HG03442 (cell line): ENCODE measurements around the gene DPEP2NB.
A peak's percentile ranks its signal among the peaks of the same experiment; 100 is the strongest.
"Not testable (repeated sequence)": the region's sequence is repeated elsewhere in the genome, so short reads cannot be mapped to it uniquely, and the experiment has no call there.

Experiments
- ATAC-seq: cut with Tn5 transposase; IDR thresholded peaks from one replicate; pipeline ENCODE4 v1.9.1; 2021; ENCODE audit warnings: mild to moderate bottlenecking, moderate library complexity; ENCODE audit not compliant: unreplicated experiment

DPEP2NB gene

DNA sequence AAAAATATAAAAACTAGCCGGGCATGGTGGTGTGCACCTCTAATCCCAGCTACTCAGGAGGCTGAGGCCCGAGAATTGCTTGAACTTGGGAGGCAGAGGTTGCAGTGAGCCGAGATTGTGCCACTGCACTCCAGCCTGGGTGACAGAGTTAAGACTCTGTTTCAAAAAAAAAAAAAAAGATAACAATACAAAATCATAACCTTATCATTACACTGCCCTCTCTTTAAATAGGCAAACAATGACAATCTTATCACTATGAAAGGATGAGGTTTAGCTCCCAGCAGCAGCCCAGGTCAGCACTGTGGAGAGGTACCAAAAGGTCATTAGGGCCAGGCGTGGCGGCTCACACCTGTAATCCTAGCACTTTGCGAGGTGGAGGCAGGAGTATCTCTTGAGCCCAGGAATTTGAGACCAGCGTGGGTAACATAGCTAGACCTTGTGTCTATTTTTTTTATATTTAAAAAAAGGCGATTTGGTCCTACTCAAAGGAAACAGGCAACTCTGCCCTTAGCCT, 3.5 kb upstream of the DPEP2NB start:
- no peak for ATAC-seq

DNA sequence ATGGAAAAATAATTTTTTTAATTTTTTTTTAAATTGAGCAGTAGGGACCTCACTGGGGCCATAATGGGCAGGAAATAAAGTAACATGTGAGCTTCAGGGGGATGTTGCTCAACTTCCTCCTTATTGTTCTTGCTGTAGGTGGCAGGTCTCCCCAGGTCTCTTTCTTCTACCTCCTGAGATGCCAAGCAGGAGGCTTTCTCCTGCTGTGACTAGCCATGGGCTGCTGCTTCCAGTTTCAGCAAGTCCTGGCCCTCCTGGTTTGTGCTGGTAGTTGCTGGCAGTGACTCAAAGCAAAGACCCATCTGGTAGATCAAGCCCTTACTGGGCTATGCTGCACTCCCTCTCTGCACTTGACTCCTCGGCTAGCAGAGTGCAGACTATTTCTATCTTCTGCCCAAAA, 2.3 kb downstream of the DPEP2NB start:
- no peak for ATAC-seq

DNA sequence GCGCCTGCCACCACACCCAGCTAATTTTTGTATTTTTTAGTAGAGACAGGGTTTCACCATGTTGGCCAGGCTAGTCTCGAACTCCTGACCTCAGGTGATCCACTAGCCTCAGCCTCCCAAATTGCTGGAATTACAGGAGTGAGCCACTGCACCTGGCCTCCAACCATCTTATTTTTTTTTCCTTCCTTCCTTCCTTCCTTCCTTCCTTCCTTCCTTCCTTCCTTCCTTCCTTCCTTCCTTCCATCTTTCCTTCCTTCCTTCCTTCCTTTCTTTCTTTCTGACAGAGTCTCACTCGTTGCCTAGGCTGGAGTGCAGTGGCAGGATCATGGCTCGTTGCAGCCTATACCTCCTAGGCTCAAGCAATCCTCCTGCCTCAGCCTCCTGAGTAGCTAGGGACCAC, 5.8 kb downstream of the DPEP2NB start:
- ATAC-seq = not testable (repeated sequence)

DNA sequence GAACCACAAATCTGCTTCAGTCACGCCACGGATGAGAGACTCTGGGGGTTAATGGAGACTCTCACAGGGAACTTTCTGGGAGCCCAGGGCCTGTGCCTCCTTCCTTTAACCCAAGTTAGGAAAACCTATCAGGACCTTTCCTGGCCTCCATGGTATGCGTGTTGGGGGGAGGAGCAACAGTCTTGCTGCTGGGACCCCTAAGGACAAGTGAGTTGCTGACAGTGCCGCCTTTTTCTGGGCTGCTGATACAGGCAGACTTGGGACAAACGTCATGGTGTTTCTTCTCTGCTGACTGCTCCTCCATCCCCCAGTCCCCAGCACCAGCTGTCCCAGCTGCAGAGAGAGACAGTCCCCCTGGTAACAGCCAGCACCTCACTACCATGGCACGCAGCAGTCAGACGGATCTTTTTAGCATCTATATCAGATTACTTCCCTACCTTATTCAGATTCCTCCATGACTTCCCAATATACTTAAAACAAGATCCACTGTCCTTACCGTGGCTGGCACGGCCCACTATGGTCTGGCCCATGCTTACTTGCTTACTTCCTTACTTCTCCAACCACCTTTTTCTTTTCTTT, 6.5 kb downstream of the DPEP2NB start:
- ATAC-seq = no peak

DNA sequence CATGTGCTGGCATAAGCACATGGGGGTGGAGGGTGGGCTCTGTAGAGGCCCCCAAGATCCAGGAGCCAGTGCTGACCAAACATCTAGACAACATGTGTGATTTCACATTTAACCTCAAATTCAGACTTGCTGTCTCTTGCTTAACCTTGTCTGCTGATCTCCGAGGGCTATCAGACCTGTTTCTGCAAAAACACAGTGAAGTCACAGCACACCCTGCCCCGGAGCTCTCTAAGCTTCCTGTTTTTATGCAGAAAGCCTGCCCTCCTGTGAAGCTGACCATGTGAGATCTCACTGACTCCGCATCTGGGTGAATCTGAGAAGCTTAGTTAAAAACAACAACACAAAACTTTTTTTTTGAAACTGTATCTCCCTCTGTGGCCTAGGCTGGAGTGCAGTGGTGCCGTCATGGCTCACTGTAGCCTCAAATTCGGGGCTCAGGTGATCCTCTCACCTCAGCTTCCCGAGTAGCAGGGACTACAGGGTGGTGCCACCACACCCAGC, 9.9 kb downstream of the DPEP2NB start:
- no peak for ATAC-seq

DNA sequence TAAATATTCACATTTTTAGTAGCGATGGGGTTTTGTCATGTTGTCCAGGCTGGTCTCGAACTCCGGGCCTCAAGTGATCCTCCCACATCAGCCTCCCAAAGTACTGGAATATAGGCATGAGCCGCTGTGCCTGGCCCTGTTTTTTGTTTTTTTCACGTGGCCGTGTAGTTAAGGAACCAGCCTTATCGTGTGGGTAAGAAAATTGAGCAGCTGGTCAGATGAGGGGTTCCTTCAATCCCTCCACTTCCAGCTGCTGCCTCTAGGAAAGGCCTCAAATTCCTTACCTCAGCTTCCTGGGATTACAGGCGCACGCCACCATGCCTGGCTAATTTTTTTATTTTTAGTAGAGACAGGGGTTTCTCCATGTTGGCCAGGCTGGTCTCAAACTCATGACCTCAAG, 10.5 kb downstream of the DPEP2NB start:
- ATAC-seq = no peak

DNA sequence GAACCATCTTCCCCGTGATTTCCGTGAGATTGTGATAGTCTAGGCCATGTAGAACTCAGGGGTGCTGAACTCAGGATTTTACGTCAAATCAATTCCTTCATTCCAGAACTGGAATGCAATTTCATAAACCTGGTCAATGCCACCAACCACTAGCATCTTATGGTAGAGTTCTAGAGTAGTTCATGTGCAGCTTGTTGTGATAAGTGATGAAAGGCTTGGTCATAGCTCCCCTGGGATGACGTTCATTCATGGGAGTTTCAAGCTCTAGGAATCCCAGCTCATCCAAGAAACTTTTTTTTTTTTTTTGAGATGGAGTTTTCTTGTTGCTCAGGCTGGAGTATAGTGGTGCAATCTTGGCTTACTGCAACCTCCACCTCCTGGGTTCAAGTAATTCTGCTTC, 12.7 kb downstream of the DPEP2NB start:
- no peak for ATAC-seq

DNA sequence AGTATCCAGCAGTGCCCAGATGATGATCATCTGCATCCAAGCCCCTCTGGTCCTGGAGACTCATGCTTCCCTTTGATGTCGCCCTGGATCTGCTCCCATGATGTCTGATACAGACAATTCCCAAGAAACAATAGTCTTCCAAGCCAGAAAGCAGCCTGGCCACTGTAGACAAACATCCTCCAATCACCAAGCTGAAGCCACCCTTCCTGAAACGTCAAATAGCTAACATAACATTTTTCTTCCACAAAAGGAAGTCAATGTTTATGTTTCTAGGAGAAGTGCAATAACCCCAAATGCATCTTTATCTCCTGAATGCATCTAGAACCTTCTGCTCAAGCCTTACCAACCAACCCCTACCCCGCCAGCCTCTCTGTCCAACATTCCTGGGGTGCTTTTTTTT, 15.3 kb downstream of the DPEP2NB start:
- no peak for ATAC-seq

DNA sequence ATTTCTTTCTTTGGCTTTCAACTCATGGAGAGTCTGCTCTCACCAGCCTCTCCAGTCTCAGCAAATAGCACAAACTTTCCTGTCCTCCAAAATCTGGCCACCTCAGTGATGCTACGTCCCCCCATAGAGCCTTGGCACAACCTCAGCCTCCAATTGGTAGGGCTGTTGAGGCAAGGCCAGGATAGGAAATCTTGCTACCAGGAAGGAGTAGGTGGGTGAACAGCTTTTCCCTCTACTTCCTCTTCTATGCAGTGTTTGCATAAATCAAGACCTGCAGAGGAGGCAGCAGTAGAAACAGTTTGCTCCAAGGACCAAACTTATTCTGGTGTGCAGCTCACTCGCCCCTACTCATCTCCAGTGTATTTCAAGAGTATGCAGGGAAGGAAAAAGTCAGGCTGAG, 15.7 kb downstream of the DPEP2NB start:
- no peak for ATAC-seq

DNA sequence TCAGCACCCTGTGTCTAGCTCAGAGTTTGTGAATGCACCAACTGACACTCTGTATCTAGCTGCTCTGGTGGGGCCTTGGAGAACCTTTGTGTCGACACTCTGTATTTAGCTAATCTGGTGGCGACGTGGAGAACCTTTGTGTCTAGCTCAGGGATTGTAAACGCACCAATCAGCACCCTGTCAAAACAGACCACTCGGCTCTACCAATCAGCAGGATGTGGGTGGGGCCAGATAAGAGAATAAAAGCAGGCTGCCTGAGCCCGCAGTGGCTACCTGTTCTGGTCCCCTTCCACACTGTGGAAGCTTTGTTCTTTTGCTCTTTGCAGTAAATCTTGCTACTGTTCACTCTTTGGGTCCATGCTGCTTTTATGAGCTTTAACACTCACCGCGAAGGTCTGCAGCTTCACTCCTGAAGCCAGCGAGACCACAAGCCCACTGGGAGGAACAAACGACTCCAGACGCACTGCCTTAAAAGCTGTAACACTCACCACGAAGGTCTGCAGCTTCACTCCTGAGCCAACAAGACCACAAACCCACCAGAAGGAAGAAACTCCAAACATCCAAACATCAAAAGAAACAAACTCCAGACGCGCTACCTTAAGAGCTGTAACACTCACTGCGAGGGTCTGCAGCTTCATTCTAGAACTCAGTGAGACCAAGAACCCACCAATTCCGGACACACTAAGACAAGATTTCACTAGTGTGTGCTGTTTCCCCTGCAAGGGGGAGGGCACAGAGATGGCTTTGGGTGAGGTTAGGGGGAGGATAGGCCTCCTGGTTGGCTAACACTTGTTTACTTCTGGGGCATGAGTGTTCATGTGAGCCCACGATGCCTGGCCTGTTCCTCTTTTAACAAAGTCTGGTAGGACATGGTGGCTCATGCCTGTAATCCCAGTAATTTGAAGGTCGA, 16.7 kb downstream of the DPEP2NB start, which contains the start of gene DPEP2:
Gene DPEP2, minus strand, starts transcription at position 706 of the 910 bp plus-strand sequence. CDS start 6,272 bp downstream, outside the sequence.
- ATAC-seq = not testable (repeated sequence)

DNA sequence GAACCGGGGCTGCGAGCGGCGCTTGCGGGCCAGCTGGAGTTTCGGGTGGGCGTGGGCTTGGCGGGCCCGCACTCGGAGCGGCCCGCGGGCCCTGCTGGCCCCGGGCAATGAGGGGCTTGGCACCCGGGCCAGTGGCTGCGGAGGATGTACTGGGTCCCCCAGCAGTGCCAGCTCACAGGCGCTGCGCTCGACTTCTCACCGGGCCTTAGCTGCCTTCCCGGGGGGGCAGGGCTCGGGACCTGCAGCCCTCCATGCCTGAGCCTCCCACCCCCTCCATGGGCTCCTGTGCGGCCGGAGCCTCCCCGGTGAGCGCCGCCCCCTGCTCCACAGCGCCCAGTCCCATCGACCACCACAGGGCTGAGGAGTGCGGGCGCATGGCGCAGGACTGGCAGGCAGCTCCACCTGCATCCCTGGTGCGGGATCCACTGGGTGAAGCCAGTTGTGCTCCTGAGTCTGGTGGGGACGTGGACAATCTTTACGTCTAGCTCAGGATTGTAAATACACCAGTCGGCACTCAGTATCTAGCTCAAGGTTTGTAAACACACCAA, 17.4 kb downstream of the DPEP2NB start:
- not testable (repeated sequence) for ATAC-seq

DNA sequence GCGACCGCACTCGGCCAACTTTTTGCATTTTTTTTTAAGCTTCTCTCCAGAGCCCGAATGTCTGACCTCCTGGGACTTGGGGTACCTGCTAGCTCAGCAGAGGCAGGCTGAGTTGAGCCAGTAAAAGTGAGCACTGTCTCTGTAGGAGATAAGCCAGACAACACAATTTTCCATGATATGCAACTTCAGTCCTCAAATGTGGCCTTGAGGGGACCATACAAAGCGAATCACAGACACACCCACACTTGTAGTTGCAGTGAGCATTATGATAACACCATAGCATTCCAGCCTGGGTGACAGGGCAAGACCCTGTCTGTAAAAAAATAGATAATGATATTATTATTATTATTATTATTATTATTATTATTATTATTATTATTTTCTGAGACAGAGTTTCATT, 19.0 kb downstream of the DPEP2NB start:
- no peak for ATAC-seq

DNA sequence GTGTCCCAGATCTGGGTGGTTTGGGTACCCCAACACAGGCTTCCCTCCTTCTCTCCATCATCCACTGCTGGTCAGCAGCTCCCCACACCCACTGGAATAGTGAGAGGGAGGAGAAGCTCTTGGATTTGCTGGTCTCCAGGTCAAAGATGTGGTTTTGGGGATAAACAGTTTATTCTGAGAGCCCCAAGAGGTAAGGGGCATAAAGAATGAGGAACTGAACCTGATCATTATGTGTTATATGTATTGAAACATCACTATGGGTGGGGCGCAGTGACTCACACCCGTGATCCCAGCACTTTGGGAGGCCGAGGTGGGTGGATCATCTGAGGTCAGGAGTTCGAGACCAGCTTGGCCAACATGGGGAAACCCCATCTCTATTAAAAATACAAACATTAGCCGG, 20.3 kb downstream of the DPEP2NB start:
- ATAC-seq = no peak

DNA sequence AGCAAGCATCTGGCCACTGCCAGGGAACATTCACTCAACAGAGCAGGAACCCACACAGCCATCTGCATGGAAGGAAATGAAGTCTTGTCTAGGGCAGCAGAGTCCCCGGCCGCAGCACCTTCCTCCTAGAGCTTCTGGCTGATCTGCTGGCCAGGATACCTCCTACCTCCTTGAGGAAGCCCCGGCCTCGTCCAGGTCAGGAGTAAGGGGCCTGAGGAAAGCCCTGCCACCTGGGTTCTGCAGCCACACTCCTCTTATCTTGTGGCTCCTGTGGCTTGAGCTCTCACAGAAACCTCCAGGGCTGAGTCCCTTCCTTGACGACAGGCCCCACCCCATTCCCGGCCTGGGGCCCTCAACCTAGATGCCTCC, 21.7 kb downstream of the DPEP2NB start:
- not testable (repeated sequence) for ATAC-seq

DNA sequence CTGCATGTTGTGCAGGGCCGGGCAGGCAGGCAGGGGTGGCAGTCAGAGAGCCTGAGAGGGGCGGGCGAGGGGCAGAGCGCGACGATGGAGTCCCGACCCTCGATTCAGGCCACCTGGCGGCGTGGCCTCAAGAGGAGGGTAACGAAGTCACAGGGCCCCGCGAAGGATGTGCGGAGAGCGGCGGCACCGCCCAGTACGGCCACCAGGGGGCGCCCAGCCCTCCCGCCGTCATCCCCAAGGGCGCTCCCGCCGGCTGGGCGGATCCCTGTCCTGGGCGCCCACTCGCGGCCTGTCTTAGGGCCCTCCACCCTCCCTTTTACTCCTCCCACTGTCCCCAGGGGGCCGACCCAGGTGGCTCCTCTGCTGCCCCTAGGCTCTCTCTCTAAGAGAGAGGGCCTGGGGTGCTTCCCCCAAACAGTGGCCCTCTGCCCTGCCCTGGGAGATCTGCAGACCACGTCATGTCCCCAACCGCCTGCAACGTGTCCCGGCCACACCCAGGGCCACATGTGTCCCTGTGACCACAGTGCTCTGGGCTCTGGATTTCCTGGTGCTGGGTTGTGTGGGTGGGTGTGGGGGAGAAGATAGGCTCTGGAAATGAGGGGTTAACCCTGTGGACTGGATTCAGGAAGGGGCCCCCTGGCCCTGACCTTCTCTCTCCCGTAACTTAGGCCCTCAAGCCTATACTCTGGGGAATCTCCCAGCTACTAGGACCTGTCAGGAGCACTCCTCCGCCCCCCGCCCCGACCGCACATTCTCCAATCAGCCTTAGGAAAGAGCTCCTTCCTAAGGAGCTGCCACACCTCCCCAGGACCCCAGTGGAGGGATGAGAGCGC, 22.3 kb downstream of the DPEP2NB start:
- ATAC-seq = peak; percentile 63

DNA sequence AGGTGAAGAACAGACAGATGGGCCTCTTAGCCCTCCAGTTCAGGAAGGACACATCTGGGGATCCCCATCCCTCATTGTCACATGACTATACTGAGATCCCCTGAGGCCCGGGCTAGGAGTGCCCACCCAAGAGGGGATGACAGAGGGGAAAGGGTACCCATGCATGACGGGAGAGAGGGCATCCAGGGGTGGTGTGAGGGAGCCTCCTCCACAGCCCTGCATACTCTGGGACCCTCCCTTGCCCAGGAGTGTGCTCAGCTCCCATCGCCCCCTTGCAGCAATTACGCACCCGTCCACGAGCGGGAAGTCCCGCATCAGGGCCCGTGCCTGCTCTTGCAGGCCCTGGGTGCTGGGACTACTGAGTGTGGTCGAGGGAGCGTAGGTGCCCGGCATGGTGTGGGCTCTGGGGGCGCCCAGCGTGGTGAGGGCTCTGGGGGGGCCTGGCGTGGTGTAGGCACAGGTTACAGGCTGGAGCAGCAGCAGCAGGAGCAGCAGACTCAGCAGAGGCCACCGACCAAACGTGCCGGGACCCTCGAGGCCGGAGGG, 23.0 kb downstream of the DPEP2NB start:
- ATAC-seq = no peak

DNA sequence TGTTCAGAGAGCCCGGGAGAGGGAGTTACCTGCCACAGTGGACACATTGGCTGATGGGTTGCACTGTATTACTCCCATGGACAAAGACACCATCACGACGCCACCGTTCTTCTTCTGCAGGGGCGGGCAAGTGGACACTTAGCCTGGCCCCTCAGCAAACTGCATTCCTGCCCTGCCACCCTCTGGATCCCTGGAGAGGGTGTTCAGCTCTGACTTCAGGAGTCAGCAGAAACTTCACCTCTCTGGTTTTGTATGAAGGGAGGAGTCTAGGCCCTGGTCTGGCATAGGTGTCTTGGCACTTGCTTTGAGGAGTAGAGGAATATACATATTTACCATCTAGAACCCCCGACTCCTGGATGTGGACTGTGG, 25.7 kb downstream of the DPEP2NB start:
- no peak for ATAC-seq

DNA sequence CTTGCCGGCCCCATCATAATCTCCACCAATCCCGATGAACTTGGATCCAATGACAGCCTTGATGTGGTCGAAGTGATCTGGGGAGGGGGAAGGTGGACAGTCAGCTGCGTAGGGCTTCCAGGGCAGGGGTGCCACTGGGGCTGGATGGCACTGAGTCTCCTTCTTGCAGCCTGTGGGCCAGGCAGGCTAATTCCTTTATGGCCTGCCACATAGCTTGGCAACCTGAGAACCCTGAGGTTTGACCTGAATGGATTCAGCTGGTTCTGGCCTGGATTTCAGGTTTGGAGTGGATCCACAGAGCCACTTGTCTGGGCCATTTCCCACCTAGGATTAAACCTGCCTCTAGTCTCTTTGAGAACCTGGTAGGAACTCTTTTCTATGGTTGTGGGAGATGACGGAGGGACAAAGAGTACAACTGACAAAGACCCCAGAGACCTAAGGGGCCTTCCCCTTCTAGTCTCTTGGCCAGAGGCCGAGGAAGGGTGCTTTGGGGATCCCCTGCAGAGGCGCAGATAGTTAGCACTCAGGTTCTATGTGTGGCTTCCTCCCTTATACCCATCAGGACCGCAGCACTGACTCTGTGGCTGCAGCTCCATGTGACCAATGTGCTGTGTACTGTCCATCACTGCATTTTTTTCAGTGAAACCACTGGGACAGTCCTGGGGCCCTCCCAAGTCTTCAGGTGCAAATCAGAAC, 26.2 kb downstream of the DPEP2NB start:
- ATAC-seq = no peak

DNA sequence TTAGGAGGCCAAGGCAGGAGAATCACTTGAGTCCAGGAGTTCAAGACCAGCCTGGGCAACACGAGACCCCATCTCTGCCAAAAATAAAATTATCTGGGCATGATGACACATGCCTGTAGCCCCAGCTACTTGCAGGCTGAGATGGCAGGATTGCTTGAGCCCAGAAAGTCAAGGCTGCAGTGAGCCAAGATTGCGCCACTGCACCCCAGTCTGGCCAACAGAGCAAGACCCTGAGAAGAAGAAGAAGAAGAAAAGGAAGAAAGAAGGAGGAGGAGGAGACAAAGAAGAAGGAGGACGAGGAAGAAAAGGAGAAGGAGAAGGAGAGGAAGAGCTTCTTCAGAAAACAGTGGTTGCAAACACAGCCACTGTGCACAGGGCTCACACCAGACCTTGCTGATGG, 27.0 kb downstream of the DPEP2NB start:
- ATAC-seq = no peak
